ENCODE results near the gene MADCAM1.
"Not testable (repeated sequence)": the region's sequence is repeated elsewhere in the genome, so short reads cannot be mapped to it uniquely, and the experiment has no call there.

The MADCAM1 gene

GRCh38 chr19:467554-467953 is 28.7 kb upstream of the MADCAM1 start:
- no peak for DNase-seq

GRCh38 chr19:468587-469256 is 27.6 kb upstream of the MADCAM1 start:
- no peak for DNase-seq

GRCh38 chr19:469833-470232 is 26.5 kb upstream of the MADCAM1 start:
- no peak for DNase-seq

- no peak for DNase-seq
Observed at GRCh38 chr19:470701-471100, 25.6 kb upstream of the MADCAM1 start.

GRCh38 chr19:472005-472858 is 24.1 kb upstream of the MADCAM1 start:
- DNase-seq = no peak

GRCh38 chr19:474126-475078 is 21.9 kb upstream of the MADCAM1 start:
- DNase-seq = no peak

GRCh38 chr19:475360-475759 is 20.9 kb upstream of the MADCAM1 start:
- DNase-seq = no peak

- DNase-seq = no peak
Observed at GRCh38 chr19:478236-478903, 17.9 kb upstream of the MADCAM1 start.

GRCh38 chr19:478976-479375 is 17.3 kb upstream of the MADCAM1 start:
- no peak for DNase-seq

- DNase-seq = peak; percentile 25 to 45
Observed at GRCh38 chr19:480016-480855, 16.1 kb upstream of the MADCAM1 start.

- not testable (repeated sequence) for DNase-seq
Observed at GRCh38 chr19:481100-481499, 15.2 kb upstream of the MADCAM1 start.

GRCh38 chr19:482186-483041 is 13.9 kb upstream of the MADCAM1 start:
- no peak for DNase-seq

GRCh38 chr19:483332-484072 is 12.8 kb upstream of the MADCAM1 start:
- no peak for DNase-seq

GRCh38 chr19:484494-484893 is 11.8 kb upstream of the MADCAM1 start:
- no peak for DNase-seq

- no peak for DNase-seq
Observed at GRCh38 chr19:485077-485476, 11.2 kb upstream of the MADCAM1 start.

- DNase-seq = no peak
Observed at GRCh38 chr19:485583-486236, 10.6 kb upstream of the MADCAM1 start.

GRCh38 chr19:488505-489417 is 7.5 kb upstream of the MADCAM1 start:
- peak; percentile 90 to 93 for DNase-seq
